BE2C (cell line): ENCODE data around the gene MRPS12.

Source experiments
- DNase-seq: peaks from one replicate; pipeline ENCODE4 v3.0.0-alpha.2; 2020
- H3K27me3 ChIP-seq: fragments of 250-450 bp; sonication (Bioruptor Pico); 2 replicates; pipeline ENCODE4 v1.5.1; 2020; ENCODE audit warnings: mild to moderate bottlenecking
- H3K36me3 ChIP-seq: fragments of 250-450 bp; sonication (Bioruptor Pico); 2 replicates; pipeline ENCODE4 v1.5.1; 2020; ENCODE audit warnings: mild to moderate bottlenecking
- H3K4me1 ChIP-seq: fragments of 250-450 bp; sonication (Bioruptor Pico); 2 replicates; pipeline ENCODE4 v1.5.1; 2020
- H3K4me3 ChIP-seq: 2 replicates; pipeline ENCODE4 v1.5.1; 2011; ENCODE audit warnings: low read depth, low read length
- H3K9me3 ChIP-seq: fragments of 250-450 bp; sonication (Bioruptor Pico); 2 replicates; pipeline ENCODE4 v1.5.1; 2020
- CTCF ChIP-seq: IDR thresholded peaks from 2 replicates; pipeline ENCODE4 v1.5.1; 2012; ENCODE audit warnings: mild to moderate bottlenecking, low read depth, low read length

The MRPS12 gene

GRCh38 chr19:38905620-38906019 is 25.1 kb upstream of the MRPS12 start:
- Histone ChIP-seq H3K36me3 (peaks cover 22% of the 10 kb centered on the region), H3K27me3 (no peaks in the 10 kb centered on the region), H3K4me3 (no peak overlapping the region), H3K9me3 (no peaks in the 10 kb centered on the region; the same call in none of the 2 replicates), H3K4me1 (no peaks in the 10 kb centered on the region)
- no peak for DNase-seq
- no peak for TF ChIP-seq CTCF

- Histone ChIP-seq H3K36me3 (peaks cover 22% of the 10 kb centered on the region), H3K4me3 (no peak overlapping the region), H3K4me1 (no peaks in the 10 kb centered on the region), H3K9me3 (no peaks in the 10 kb centered on the region; the same call in 1 of the 2 replicates), H3K27me3 (no peaks in the 10 kb centered on the region)
- no peak for DNase-seq
- no peak for TF ChIP-seq CTCF
These were observed 23.5 kb upstream of the MRPS12 start for GRCh38 chr19:38907227-38907626.

- Histone ChIP-seq H3K4me3 (no peak overlapping the region), H3K4me1 (no peaks in the 10 kb centered on the region), H3K36me3 (peaks cover 22% of the 10 kb centered on the region), H3K27me3 (no peaks in the 10 kb centered on the region), H3K9me3 (no peaks in the 10 kb centered on the region; the same call in 1 of the 2 replicates)
- no peak for TF ChIP-seq CTCF
- no peak for DNase-seq
These were observed 23.1 kb upstream of the MRPS12 start for GRCh38 chr19:38907670-38908069.

- Histone ChIP-seq H3K4me3 (no peak overlapping the region), H3K4me1 (no peaks in the 10 kb centered on the region), H3K9me3 (no peaks in the 10 kb centered on the region; the same call in 1 of the 2 replicates), H3K27me3 (no peaks in the 10 kb centered on the region), H3K36me3 (peaks cover 22% of the 10 kb centered on the region)
- no peak for DNase-seq
- TF ChIP-seq CTCF: no peak
These were observed 21.8 kb upstream of the MRPS12 start for GRCh38 chr19:38908911-38909310.

GRCh38 chr19:38910488-38910887 is 20.3 kb upstream of the MRPS12 start:
- Histone ChIP-seq H3K36me3 (peaks cover 15% of the 10 kb centered on the region), H3K4me1 (no peaks in the 10 kb centered on the region), H3K9me3 (no peaks in the 10 kb centered on the region; the same call in 1 of the 2 replicates), H3K27me3 (no peaks in the 10 kb centered on the region), H3K4me3 (no peak overlapping the region)
- no peak for DNase-seq
- TF ChIP-seq CTCF: no peak

- no peak for DNase-seq
- Histone ChIP-seq H3K36me3 (peaks cover 12% of the 10 kb centered on the region), H3K9me3 (no peaks in the 10 kb centered on the region; the same call in 1 of the 2 replicates), H3K4me1 (no peaks in the 10 kb centered on the region), H3K4me3 (no peak overlapping the region), H3K27me3 (no peaks in the 10 kb centered on the region)
- TF ChIP-seq CTCF: no peak
These were observed 19.2 kb upstream of the MRPS12 start for GRCh38 chr19:38911388-38912001.
